Measurements from ENCODE around the gene SNAPC1.
A peak's percentile ranks its signal among the peaks of the same experiment; 100 is the strongest.

SNAPC1 gene

DNA sequence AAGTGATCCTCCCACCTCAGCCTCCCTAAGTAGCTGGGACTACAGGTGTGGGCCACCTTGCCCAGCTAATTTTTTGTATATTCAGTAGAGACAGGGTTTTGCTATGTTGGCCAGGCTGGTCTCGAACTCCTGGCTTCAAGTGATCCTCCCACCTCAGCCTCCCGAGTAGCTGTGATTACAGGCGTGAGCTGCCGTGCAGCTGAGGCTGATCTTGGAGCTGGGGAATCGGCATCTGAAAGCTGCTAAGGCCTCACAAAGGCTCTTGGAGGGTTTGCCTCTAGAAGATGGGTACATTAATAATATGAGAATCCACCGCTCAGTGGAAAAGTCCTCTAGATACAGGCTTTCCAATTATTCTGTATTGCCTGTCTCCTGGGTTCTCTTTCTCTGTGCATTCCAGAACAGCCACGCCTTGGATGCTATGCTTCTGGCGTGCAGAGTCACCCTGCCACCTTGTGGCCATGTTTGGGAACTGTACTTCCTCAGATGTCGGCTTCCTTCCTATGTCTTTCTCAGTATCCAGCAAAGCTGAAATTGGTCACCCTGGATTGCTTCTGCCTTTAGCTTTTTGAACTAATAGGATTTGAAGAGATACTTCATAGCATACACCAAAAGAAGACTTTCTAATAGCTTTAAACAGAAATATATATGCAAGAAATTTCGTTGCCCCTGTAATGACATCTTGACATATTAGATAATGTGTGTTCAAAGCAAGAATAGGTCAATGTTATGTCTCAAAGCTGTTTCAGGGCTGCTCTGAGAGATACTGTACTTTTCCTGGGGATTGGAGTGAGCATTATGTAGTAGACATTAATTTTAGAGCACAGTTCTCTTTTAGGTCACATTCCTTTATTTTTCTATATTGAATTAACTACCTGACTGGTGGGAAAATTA is 75.4 kb downstream of the SNAPC1 start:
- TF ChIP-seq, protein P1, sequence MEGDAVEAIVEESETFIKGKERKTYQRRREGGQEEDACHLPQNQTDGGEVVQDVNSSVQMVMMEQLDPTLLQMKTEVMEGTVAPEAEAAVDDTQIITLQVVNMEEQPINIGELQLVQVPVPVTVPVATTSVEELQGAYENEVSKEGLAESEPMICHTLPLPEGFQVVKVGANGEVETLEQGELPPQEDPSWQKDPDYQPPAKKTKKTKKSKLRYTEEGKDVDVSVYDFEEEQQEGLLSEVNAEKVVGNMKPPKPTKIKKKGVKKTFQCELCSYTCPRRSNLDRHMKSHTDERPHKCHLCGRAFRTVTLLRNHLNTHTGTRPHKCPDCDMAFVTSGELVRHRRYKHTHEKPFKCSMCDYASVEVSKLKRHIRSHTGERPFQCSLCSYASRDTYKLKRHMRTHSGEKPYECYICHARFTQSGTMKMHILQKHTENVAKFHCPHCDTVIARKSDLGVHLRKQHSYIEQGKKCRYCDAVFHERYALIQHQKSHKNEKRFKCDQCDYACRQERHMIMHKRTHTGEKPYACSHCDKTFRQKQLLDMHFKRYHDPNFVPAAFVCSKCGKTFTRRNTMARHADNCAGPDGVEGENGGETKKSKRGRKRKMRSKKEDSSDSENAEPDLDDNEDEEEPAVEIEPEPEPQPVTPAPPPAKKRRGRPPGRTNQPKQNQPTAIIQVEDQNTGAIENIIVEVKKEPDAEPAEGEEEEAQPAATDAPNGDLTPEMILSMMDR (conservative IDR thresholded peaks at IDR 0.05; ENCODE audit: low read length) = peak; percentile 99
- peak; percentile 76 for DNase-seq (ENCODE audit: low read depth)
- no peak overlapping the region for H3K4me3 ChIP-seq (ENCODE audit: low read length)

DNA sequence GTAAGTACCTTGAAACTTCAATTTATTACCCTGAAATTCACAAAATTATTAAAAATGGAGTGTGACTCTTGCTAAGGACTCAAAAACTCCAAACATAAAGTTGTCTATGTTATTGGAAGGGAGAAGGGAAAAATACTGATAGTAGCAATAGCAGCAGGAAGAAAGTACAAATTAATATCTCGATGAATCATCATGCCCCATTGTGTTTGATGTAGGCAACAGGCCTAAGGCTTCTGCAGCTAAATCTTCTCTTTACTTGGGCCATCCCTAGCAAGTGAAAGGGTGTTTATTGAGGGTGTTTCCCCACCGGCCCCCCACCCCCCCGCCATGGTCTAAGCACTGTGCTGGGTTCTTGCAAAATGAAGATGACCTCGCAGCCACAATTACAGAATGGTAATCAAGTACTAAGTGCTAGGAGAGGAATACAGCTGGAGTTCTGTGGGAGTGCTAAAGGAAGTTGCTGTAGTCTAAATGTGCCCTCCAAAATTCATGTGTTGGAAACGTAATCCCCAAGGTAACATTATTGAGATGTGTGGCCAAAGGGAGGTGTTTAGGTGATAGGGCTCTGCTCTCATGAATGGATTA is 76.5 kb downstream of the SNAPC1 start:
- TF ChIP-seq, protein P1 (conservative IDR thresholded peaks at IDR 0.05; ENCODE audit: low read length) = no peak
- DNase-seq (ENCODE audit: low read depth) = no peak
- H3K4me3 ChIP-seq (ENCODE audit: low read length) = no peak overlapping the region

DNA sequence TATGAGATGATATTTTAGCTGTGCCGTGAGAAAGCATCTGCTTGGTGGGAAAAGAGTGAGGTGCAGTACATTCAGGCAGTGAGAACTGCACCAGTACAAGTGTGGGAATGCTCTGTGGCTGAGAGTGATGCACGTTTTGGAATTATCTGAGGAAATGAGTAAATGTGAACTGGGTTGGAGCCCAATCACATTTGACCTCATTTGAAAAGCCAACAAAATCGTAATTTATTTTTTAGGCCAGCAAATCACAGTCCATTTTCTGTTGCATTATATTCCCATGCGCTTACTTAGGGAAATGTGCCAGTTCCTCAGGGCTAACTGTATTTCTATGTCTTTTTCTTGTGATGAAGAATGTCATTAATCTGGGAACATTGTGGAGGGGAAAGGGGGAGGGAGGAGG is 77.3 kb downstream of the SNAPC1 start:
- H3K4me3 ChIP-seq (ENCODE audit: low read length) = no peak overlapping the region
- DNase-seq (ENCODE audit: low read depth) = peak; percentile 52
- TF ChIP-seq, protein P1 (conservative IDR thresholded peaks at IDR 0.05; ENCODE audit: low read length) = no peak

DNA sequence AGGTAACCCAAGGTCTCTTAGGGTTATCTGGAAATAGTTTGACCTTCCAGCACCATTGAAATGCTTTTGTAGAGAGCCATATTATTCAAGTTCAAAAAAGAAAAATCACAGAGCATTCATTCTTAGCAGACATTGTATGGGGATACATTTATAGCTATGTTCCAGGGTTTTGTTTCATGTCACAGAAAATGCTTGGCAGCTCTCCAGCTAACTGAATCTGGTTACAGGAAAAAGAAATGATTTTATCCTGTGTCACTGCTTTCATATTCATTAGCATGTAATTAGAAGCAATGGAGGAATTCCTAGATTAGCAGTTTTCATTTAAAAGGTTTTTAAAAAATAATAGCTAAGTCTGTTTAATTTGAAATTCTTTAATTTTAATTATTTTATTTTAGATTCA is 78.9 kb downstream of the SNAPC1 start:
- TF ChIP-seq, protein P1 (conservative IDR thresholded peaks at IDR 0.05; ENCODE audit: low read length) = no peak
- DNase-seq (ENCODE audit: low read depth) = no peak
- H3K4me3 ChIP-seq (ENCODE audit: low read length) = no peak overlapping the region

Data from AG10803 (cell line).